ENCODE measurements around the gene DGKB.
A peak's percentile ranks its signal among the peaks of the same experiment; 100 is the strongest.

The DGKB gene

GRCh38 chr7:14739168-14739840 lies 163.2 kb downstream of the DGKB start:
- H3K27ac ChIP-seq, result no peak overlapping the region
- TF ChIP-seq, protein P1, sequence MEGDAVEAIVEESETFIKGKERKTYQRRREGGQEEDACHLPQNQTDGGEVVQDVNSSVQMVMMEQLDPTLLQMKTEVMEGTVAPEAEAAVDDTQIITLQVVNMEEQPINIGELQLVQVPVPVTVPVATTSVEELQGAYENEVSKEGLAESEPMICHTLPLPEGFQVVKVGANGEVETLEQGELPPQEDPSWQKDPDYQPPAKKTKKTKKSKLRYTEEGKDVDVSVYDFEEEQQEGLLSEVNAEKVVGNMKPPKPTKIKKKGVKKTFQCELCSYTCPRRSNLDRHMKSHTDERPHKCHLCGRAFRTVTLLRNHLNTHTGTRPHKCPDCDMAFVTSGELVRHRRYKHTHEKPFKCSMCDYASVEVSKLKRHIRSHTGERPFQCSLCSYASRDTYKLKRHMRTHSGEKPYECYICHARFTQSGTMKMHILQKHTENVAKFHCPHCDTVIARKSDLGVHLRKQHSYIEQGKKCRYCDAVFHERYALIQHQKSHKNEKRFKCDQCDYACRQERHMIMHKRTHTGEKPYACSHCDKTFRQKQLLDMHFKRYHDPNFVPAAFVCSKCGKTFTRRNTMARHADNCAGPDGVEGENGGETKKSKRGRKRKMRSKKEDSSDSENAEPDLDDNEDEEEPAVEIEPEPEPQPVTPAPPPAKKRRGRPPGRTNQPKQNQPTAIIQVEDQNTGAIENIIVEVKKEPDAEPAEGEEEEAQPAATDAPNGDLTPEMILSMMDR (conservative IDR thresholded peaks at IDR 0.05), result no peak

DNA sequence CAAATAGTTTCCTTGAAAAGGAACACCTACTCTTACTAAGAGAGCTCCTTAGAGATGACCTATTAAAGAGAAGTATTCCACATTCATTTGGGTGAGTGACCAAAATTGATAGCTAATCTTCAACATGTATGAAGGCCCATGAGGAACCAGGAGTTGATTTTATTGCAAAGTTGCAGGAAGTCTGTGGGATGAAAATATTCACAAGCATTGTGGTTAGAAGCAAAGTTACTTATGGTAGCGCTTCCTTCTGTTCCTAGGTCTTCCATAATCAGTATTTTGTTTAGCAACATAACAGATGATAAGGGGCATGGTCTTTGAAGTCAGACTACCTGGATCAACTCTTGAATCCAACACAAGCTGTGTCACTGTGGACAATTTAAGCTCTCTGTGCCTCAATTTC lies 164.5 kb downstream of the DGKB start:
- no peak overlapping the region for H3K27ac ChIP-seq
- TF ChIP-seq, protein P1 (conservative IDR thresholded peaks at IDR 0.05), result no peak

GRCh38 chr7:14734839-14735321 lies 167.7 kb downstream of the DGKB start:
- TF ChIP-seq, protein P1 (conservative IDR thresholded peaks at IDR 0.05), result no peak
- H3K27ac ChIP-seq, result no peak overlapping the region

DNA sequence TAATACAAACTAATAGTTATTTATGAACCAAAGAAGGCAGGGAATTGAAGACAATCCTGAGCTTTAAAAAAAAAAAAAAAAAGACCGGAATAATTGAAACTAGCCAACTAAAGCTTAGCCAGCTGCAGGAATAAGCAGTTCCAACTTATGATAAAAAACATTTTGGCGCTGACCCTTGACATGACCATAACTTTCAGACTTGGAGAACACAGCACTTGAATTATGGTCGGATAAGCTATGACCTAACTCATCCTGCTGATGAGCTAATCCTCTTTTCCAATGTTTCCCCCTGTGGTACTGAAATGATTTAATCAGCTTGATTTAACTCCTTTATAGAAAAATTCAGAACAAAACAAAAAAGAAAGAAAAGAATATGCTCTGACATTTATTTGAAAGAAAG lies 181.8 kb downstream of the DGKB start:
- TF ChIP-seq, protein P1 (conservative IDR thresholded peaks at IDR 0.05), result no peak
- H3K27ac ChIP-seq, result no peak overlapping the region

GRCh38 chr7:14717816-14718215 lies 184.7 kb downstream of the DGKB start:
- peak overlapping the region; percentile 41 for H3K27ac ChIP-seq
- TF ChIP-seq, protein P1 (conservative IDR thresholded peaks at IDR 0.05), result peak; percentile 77

DNA sequence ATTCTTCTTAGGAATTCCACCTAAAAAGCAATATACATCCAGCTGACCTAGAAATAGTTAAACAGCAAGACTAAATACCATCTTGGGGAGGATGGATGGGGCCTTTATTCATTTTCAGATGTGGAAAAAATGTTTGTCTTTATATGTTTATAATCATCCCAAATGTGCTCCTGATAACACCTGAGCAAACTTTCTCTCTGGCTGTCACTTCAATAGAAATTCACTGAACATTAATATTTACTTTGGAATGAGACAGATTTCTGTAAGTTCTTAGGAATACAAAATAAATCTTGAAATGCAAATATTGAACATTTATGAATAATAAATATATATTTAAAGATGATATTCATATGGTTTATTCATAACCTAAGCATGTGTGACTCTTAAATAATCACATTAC lies 185.4 kb downstream of the DGKB start:
- TF ChIP-seq, protein P1 (conservative IDR thresholded peaks at IDR 0.05), result no peak
- peak overlapping the region; percentile 41; the same call in 1 of the 2 replicates for H3K27ac ChIP-seq

GRCh38 chr7:14714161-14714728 lies 188.3 kb downstream of the DGKB start:
- no peak overlapping the region for H3K27ac ChIP-seq
- TF ChIP-seq, protein P1 (conservative IDR thresholded peaks at IDR 0.05), result no peak

Data from VCaP (cell line).